H1 (cell line): ENCODE data around the gene DYNC2H1. TPM values are rescaled to one million over a fixed set of nuclear protein-coding genes. Genes with fewer than 3 reads are reported as not detected.

Experiments used
- CTCF ChIA-PET: fragments of 300-600 bp; sonication (Branson Sonifier 250); formaldehyde crosslinking; loops from one replicate; lab custom pipeline; 2021; ENCODE audit not compliant: partially characterized antibody; lab: Charles Lee
- POLR2A ChIA-PET: fragments of 300-600 bp; sonication (Branson Sonifier 250); formaldehyde crosslinking; loops from one replicate; lab custom pipeline; 2021; ENCODE audit warnings: inconsistent platforms; ENCODE audit not compliant: partially characterized antibody; lab: Charles Lee
- DNase-seq, 2 experiments: peaks; one replicate each; pipeline versions ENCODE4 v3.0.0 to v3.0.0-alpha.2; 2010 to 2022; ENCODE audit warnings: low spot score in 2 of 2, low read depth in 1 of 2, mixed read lengths in 1 of 2
- FAIRE-seq: peaks from 2 replicates; lab custom pipeline; 2011; peaks lifted over from hg19 to GRCh38; lab: Jason Lieb, UNC
- H2AFZ ChIP-seq: 2 replicates; pipeline ENCODE4 v1.8.1; 2012; ENCODE audit warnings: low read length, inconsistent platforms
- H2AK5ac ChIP-seq: 2 replicates; pipeline ENCODE4 v1.6.1; 2013; ENCODE audit warnings: low read depth, low read length
- H2BK120ac ChIP-seq: replicated peaks from 2 replicates; pipeline ENCODE3; 2013; ENCODE audit warnings: low read depth, low read length, inconsistent platforms
- H2BK12ac ChIP-seq: 2 replicates; pipeline ENCODE4 v1.6.1; 2013; ENCODE audit warnings: low read depth, low read length
- H2BK15ac ChIP-seq: 2 replicates; pipeline ENCODE4 v1.6.1; 2013; ENCODE audit warnings: low read length
- H2BK20ac ChIP-seq: 2 replicates; pipeline ENCODE4 v1.6.1; 2013; ENCODE audit warnings: low read length
- H2BK5ac ChIP-seq: 2 replicates; pipeline ENCODE4 v1.6.1; 2013; ENCODE audit warnings: low read depth, low read length
- H3K14ac ChIP-seq: 2 replicates; pipeline ENCODE4 v1.6.1; 2013; ENCODE audit warnings: inconsistent platforms; ENCODE audit not compliant: insufficient read length
- H3K18ac ChIP-seq: 2 replicates; pipeline ENCODE4 v1.6.1; 2013; ENCODE audit warnings: low read length; ENCODE audit errors: extremely low read depth
- H3K23ac ChIP-seq: 2 replicates; pipeline ENCODE4 v1.6.1; 2013; ENCODE audit warnings: inconsistent platforms; ENCODE audit not compliant: insufficient read length
- H3K23me2 ChIP-seq: 2 replicates; pipeline ENCODE4 v1.6.1; 2013; ENCODE audit warnings: low read depth, low read length
- H3K27ac ChIP-seq: 2 replicates; pipeline ENCODE4 v1.6.1; 2011; ENCODE audit warnings: low read depth, low read length, inconsistent platforms
- H3K27me3 ChIP-seq, 4 experiments: replicated peaks in 1 of 4; 1 replicate in 1 of 4; 2 replicates in 3 of 4; pipeline versions ENCODE4 v1.6.1 to v1.8.1; 2011 to 2013; ENCODE audit warnings: low read length in 3 of 4, mild to moderate bottlenecking in 3 of 4, inconsistent platforms in 2 of 4, mixed read lengths in 2 of 4, moderate library complexity in 1 of 4; ENCODE audit not compliant: control insufficient read depth in 3 of 4, insufficient read depth in 3 of 4; ENCODE audit errors: extremely low read depth in 1 of 4
- H3K36me3 ChIP-seq, 4 experiments: 2 replicates each; pipeline versions ENCODE4 v1.6.1 to v1.8.1; 2011 to 2013; ENCODE audit warnings: mild to moderate bottlenecking in 4 of 4, low read length in 3 of 4, moderate library complexity in 2 of 4, control low read depth in 1 of 4, inconsistent platforms in 1 of 4; ENCODE audit not compliant: insufficient read depth in 4 of 4, control insufficient read depth in 2 of 4
- H3K4ac ChIP-seq: replicated peaks from 2 replicates; pipeline ENCODE3; 2013; ENCODE audit warnings: low read length, low read depth, mixed read lengths, inconsistent platforms; ENCODE audit not compliant: insufficient read length
- H3K4me1 ChIP-seq, 4 experiments: replicated peaks in 1 of 4; 1 replicate in 1 of 4; 2 replicates in 3 of 4; pipeline versions ENCODE4 v1.6.1 to v1.8.1; 2011 to 2013; ENCODE audit warnings: low read length in 3 of 4, inconsistent platforms in 2 of 4, mixed read lengths in 1 of 4; ENCODE audit not compliant: insufficient read depth in 4 of 4, control insufficient read depth in 3 of 4
- H3K4me2 ChIP-seq, 2 experiments: 2 replicates each; pipeline versions ENCODE4 v1.6.1 to v1.8.1; 2011 to 2013; ENCODE audit warnings: low read depth in 2 of 2, low read length in 2 of 2, control low read depth in 1 of 2, inconsistent platforms in 1 of 2, mild to moderate bottlenecking in 1 of 2; ENCODE audit not compliant: insufficient read depth in 1 of 2
- H3K4me3 ChIP-seq, 4 experiments: fragments of 200-600, 300-600 bp in 1 of 4; sonication (generic), shearing (Covaris generic), sonication (Bioruptor Twin) in 1 of 4; 2 replicates each; pipeline versions ENCODE4 v1.5.1 to v1.8.1; 2011 to 2016; ENCODE audit warnings: low read length in 4 of 4, low read depth in 3 of 4, control low read depth in 2 of 4, inconsistent platforms in 2 of 4, mild to moderate bottlenecking in 2 of 4, mixed read lengths in 1 of 4, moderate library complexity in 1 of 4; ENCODE audit not compliant: insufficient read depth in 2 of 4; ENCODE audit errors: extremely low read depth in 1 of 4
- H3K56ac ChIP-seq: replicated peaks from 2 replicates; pipeline ENCODE3; 2013; ENCODE audit warnings: low read depth, mild to moderate bottlenecking, mixed read lengths, low read length, inconsistent platforms; ENCODE audit not compliant: insufficient read length
- H3K79me1 ChIP-seq: 2 replicates; pipeline ENCODE4 v1.6.1; 2013; ENCODE audit warnings: low read depth, low read length, control low read depth
- H3K79me2 ChIP-seq, 2 experiments: 2 replicates each; pipeline versions ENCODE4 v1.6.1 to v1.8.1; 2012 to 2013; ENCODE audit warnings: low read length in 2 of 2, mild to moderate bottlenecking in 2 of 2, inconsistent platforms in 1 of 2; ENCODE audit not compliant: insufficient read depth in 2 of 2, control insufficient read depth in 1 of 2
- H3K9ac ChIP-seq, 4 experiments: replicated peaks in 1 of 4; 1 replicate in 1 of 4; 2 replicates in 3 of 4; pipeline versions ENCODE4 v1.6.1 to v1.8.1; 2011 to 2013; ENCODE audit warnings: low read depth in 3 of 4, low read length in 3 of 4, control low read depth in 2 of 4, mild to moderate bottlenecking in 2 of 4, moderate library complexity in 2 of 4, inconsistent platforms in 1 of 4; ENCODE audit errors: extremely low read depth in 1 of 4
- H3K9me3 ChIP-seq, 2 experiments: 2 replicates each; pipeline versions ENCODE4 v1.6.1 to v1.8.1; 2012 to 2013; ENCODE audit warnings: mild to moderate bottlenecking in 2 of 2, moderate library complexity in 2 of 2, control low read depth in 1 of 2, inconsistent platforms in 1 of 2, low read depth in 1 of 2, low read length in 1 of 2, mixed read lengths in 1 of 2; ENCODE audit not compliant: insufficient read depth in 2 of 2
- H4K20me1 ChIP-seq, 2 experiments: replicated peaks in 1 of 2; 2 replicates each; pipeline versions ENCODE3 to v1.8.1; 2011 to 2013; ENCODE audit warnings: inconsistent platforms in 2 of 2, low read length in 2 of 2, mild to moderate bottlenecking in 1 of 2; ENCODE audit not compliant: insufficient read depth in 2 of 2, control insufficient read depth in 1 of 2
- H4K5ac ChIP-seq: 2 replicates; pipeline ENCODE4 v1.6.1; 2013; ENCODE audit warnings: low read length, low read depth, mixed read lengths, inconsistent platforms; ENCODE audit not compliant: insufficient read length
- H4K8ac ChIP-seq: 2 replicates; pipeline ENCODE4 v1.8.0; 2013; ENCODE audit warnings: mild to moderate bottlenecking, moderate library complexity, low read length, inconsistent platforms; ENCODE audit not compliant: insufficient read depth; ENCODE audit errors: extremely low read depth
- H4K91ac ChIP-seq: replicated peaks from 2 replicates; pipeline ENCODE3; 2013; ENCODE audit warnings: low read length, mixed read lengths, inconsistent platforms; ENCODE audit not compliant: insufficient read length
- SAP30 ChIP-seq: fragments of 300-600 bp; sonication (generic); IDR thresholded peaks from 2 replicates; pipeline ENCODE4 v1.7.1; 2012; ENCODE audit warnings: low read length, moderate library complexity, mild to moderate bottlenecking, inconsistent platforms; ENCODE audit not compliant: insufficient read depth, insufficient replicate concordance
- TBP ChIP-seq: IDR thresholded peaks from 2 replicates; pipeline ENCODE4 v1.6.1; 2011; ENCODE audit warnings: low read depth, low read length, improper control_type of control experiment
- WGBS, 2 experiments: shearing (Covaris generic) in 1 of 2; methylation state at CpG; one replicate each; pipeline versions ENCODE4 v1.1.6 to v1.1.7; 2013 to 2015; ENCODE audit warnings: low lambda C conversion rate in 2 of 2, mixed read lengths in 2 of 2, inconsistent platforms in 1 of 2, low coverage in 1 of 2, missing lambda C conversion rate in 1 of 2; ENCODE audit not compliant: insufficient replicate concordance in 2 of 2, insufficient coverage in 1 of 2, insufficient read length in 1 of 2; ENCODE audit errors: extremely low coverage in 1 of 2, missing lambda C conversion rate in 1 of 2; 5-methylcytosine and 5-hydroxymethylcytosine counted together
- polyA plus RNA-seq, 7 experiments: library from polyadenylated mRNA; depleted of rRNA in 3 of 7; stranded (reverse) in 5 of 7; unstranded in 2 of 7; fragments of >200 nt in 5 of 7; fragments of 200-250 nt in 2 of 7; gene quantifications; 1 replicate in 5 of 7; 2 replicates in 1 of 7; 4 replicates in 1 of 7; pipeline versions ENCODE4 v1.2.1 to v1.2.3, GENCODE V29; 2011 to 2013; ENCODE audit warnings: missing spikeins in 2 of 7, mixed read lengths in 2 of 7
- total RNA-seq: library from RNA; stranded (reverse); fragmentation: NEBNext Ultra II Directional; extraction: Animal tissue kit (Norgen Biotek cat#: 25700); gene quantifications from 2 replicates; pipeline ENCODE4 v1.2.1, GENCODE V29; 2021

Gene DYNC2H1
- total and polyA plus RNA-seq, 2 of the 8 experiments (the other 6 are each of a cell fraction or from before 2014, with no cell fraction given): 6.2 to 12.0 TPM

- Histone ChIP-seq H3K14ac (no peak overlapping the region), H2BK120ac (no peak overlapping the region), H2AFZ (no peak overlapping the region), H3K36me3 (peaks cover 2 to 87% (median 16%) of the 10 kb centered on the region in 4 experiments; a peak in 7 of 8 replicates), H3K79me1 (no peaks in the 10 kb centered on the region), H3K4ac (no peak overlapping the region), H3K4me3 (no peak overlapping the region), H2BK15ac (no peak overlapping the region), H4K5ac (no peak overlapping the region), H3K18ac (no peak overlapping the region), H3K23me2 (no peaks in the 10 kb centered on the region), H3K27ac (no peak overlapping the region), H2BK5ac (no peak overlapping the region), H4K20me1 (peaks cover 2 to 5% of the 10 kb centered on the region in 2 experiments), H3K9ac (no peak overlapping the region), H3K23ac (no peak overlapping the region), H2AK5ac (no peak overlapping the region), H4K91ac (no peak overlapping the region), H3K4me1 (no peaks in the 10 kb centered on the region), H4K8ac (no peak overlapping the region), H3K79me2 (peaks cover 8 to 92% of the 10 kb centered on the region in 2 experiments), H2BK20ac (no peak overlapping the region), H3K4me2 (no peak overlapping the region), H2BK12ac (no peak overlapping the region), H3K9me3 (no peaks in the 10 kb centered on the region), H3K56ac (no peak overlapping the region), H3K27me3 (no peaks in the 10 kb centered on the region)
- WGBS, 2 experiments: 94% methylated on average over 1 of the region's 1 CpG; no CpG with 5 or more reads in 1 of the 2 experiments
- CTCF ChIA-PET: interaction anchor here (1.0 kb wide), 1 partner anchor 31 kb away, joined by 4 read pairs; no protein-coding TSS in a partner anchor
- TF ChIP-seq SAP30 (no peak), TBP (no peak)
- DNase-seq (no peak), FAIRE-seq (no peak)
- POLR2A ChIA-PET: interaction anchor here (0.8 to 1.8 kb wide), 3 partner anchors 8 to 14 kb away, joined by 3 to 6 read pairs (median 4); no protein-coding TSS in a partner anchor
Measured at GRCh38 chr11:103085758-103086365, 23.4 kb upstream of the DYNC2H1 start.
